Measurements from ENCODE around the gene ULBP1. TPM values are rescaled to one million over a fixed set of nuclear protein-coding genes. Genes with fewer than 3 reads are reported as not detected.
A peak's percentile ranks its signal among the peaks of the same experiment; 100 is the strongest.

ULBP1 gene
- total RNA-seq, 1 experiment from 2014 or later = 1.6 TPM

GRCh38 chr6:149924206-149924932, 39.4 kb upstream of the ULBP1 start:
- Histone ChIP-seq H4K91ac (ENCODE audit: insufficient read length, low read depth, low read length) (no peak overlapping the region), H3K4me1 (ENCODE audit: insufficient read depth, low read length) (no peaks in the 10 kb centered on the region), H3K9me3 (ENCODE audit: control insufficient read depth, low read depth, low read length) (no peaks in the 10 kb centered on the region), H2BK120ac (ENCODE audit: low read depth, low read length, poor library complexity, severe bottlenecking) (no peak overlapping the region), H3K4me2 (ENCODE audit: insufficient read depth, insufficient read length, low read length) (no peak overlapping the region), H2BK5ac (ENCODE audit: insufficient read length, low read length) (no peak overlapping the region), H3K79me2 (ENCODE audit: insufficient read depth, low read length) (no peaks in the 10 kb centered on the region), H4K5ac (ENCODE audit: insufficient read length, low read depth, low read length) (no peak overlapping the region), H3K23ac (ENCODE audit: insufficient read length, low read depth, low read length) (no peak overlapping the region), H3K9ac (ENCODE audit: extremely low read depth, insufficient read length, low read length) (no peak overlapping the region), H3K4ac (ENCODE audit: low read depth, low read length) (no peak overlapping the region), H2BK12ac (ENCODE audit: insufficient read length, low read depth, low read length) (no peak overlapping the region), H4K8ac (replicated peaks; ENCODE audit: insufficient read length, low read depth, low read length) (no peak overlapping the region), H2BK15ac (ENCODE audit: low read depth, low read length) (no peak overlapping the region), H2AFZ (ENCODE audit: low read length) (no peak overlapping the region), H3T11ph (ENCODE audit: low read length) (no peak overlapping the region), H2AK5ac (ENCODE audit: insufficient read length, low read length) (no peak overlapping the region), H4K20me1 (ENCODE audit: control insufficient read depth, insufficient read depth, insufficient read length) (no peaks in the 10 kb centered on the region), H3K18ac (ENCODE audit: insufficient read length, low read depth, low read length) (no peak overlapping the region), H3K14ac (ENCODE audit: insufficient read depth, low read length) (no peak overlapping the region), H3K27ac (ENCODE audit: insufficient read length, low read depth, low read length) (no peak overlapping the region), H3K79me1 (ENCODE audit: insufficient read depth, low read depth, low read length, poor library complexity, severe bottlenecking) (no peaks in the 10 kb centered on the region), H2BK20ac (ENCODE audit: low read depth, low read length, poor library complexity, severe bottlenecking) (no peak overlapping the region), H3K56ac (ENCODE audit: insufficient read length, low read depth, low read length) (no peak overlapping the region), H3K23me2 (ENCODE audit: insufficient read length, low read depth, low read length, poor library complexity, severe bottlenecking) (peaks cover 19% of the 10 kb centered on the region), H3K27me3 (ENCODE audit: insufficient read depth, low read length) (peaks cover 47% of the 10 kb centered on the region)
- Mint-ChIP-seq H3K4me3 (peak overlapping the region in 1 of 2 experiments; percentile 55; a peak in 1 of 5 replicates), H3K4me1 (peaks cover 12 to 19% of the 10 kb centered on the region in 2 experiments), H3K36me3 (ENCODE audit: insufficient read depth in 1 of 3, low read depth in 3 of 3) (no peaks in the 10 kb centered on the region; a peak in 1 of 7 replicates), H3K9me3 (peaks cover 4 to 6% of the 10 kb centered on the region in 2 experiments; a peak in 4 of 5 replicates), H3K27ac (no peak overlapping the region), H3K27me3 (ENCODE audit: low read depth) (peaks cover 95% of the 10 kb centered on the region)
- TF ChIP-seq CTCF (conservative IDR thresholded peaks at IDR 0.05) = no peak
- WGBS (ENCODE audit: extremely low coverage, insufficient read length, low lambda C conversion rate) = no CpG with 5 or more reads among the region's 9 CpGs
- DNase-seq = no peak

All from H9 (cell line).